Heart right ventricle (tissue), 16 donors: ENCODE results near the gene CILP. TPM values are rescaled to one million over a fixed set of nuclear protein-coding genes. Genes with fewer than 3 reads are reported as not detected.

ENCODE experiments used
- ATAC-seq, 8 donors: fragments of 200-7000 bp; cut with Tn5 transposase; one replicate each; pipeline ENCODE4 v1.9.1; 2020; ENCODE audit warnings: mild to moderate bottlenecking in 8 of 8, moderate library complexity in 8 of 8, moderate number of reproducible peaks in 1 of 8
- DNase-seq, 2 donors: peaks; one replicate each; pipeline ENCODE4 v3.0.0-alpha.2; 2020
- H3K27ac ChIP-seq, 10 donors: fragments of 200-600 bp; sonication (generic) in 2 of 10; one replicate each; pipeline versions ENCODE4 v1.5.0 to v1.8.0; 2020 to 2022; ENCODE audit warnings: mild to moderate bottlenecking in 3 of 10
- H3K27me3 ChIP-seq, 7 donors: fragments of 200-600 bp; one replicate each; pipeline ENCODE4 v1.8.0; 2021 to 2022; ENCODE audit warnings: mild to moderate bottlenecking in 2 of 7
- H3K36me3 ChIP-seq, 9 donors: fragments of 200-600 bp; sonication (generic) in 1 of 9; one replicate each; pipeline versions ENCODE4 v1.5.0 to v1.8.0; 2020 to 2022; ENCODE audit warnings: mild to moderate bottlenecking in 2 of 9
- H3K4me1 ChIP-seq, 9 donors: fragments of 200-600 bp; sonication (generic) in 1 of 9; one replicate each; pipeline versions ENCODE4 v1.5.0 to v1.8.0; 2020 to 2022; ENCODE audit warnings: mild to moderate bottlenecking in 4 of 9
- H3K4me3 ChIP-seq, 10 donors: fragments of 200-600 bp; sonication (generic) in 2 of 10; one replicate each; pipeline versions ENCODE4 v1.5.0 to v1.8.0; 2020 to 2022; ENCODE audit warnings: mild to moderate bottlenecking in 7 of 10, moderate library complexity in 2 of 10
- H3K9me3 ChIP-seq, 11 donors: fragments of 200-600 bp in 10 of 11; sonication (generic) in 2 of 11; one replicate each; pipeline versions ENCODE4 v1.5.0 to v1.8.0; 2013 to 2022; ENCODE audit warnings: mild to moderate bottlenecking in 2 of 11, control low read depth in 1 of 11, moderate library complexity in 1 of 11
- WGBS, 2 donors: extraction: QIAGEN DNeasy Blood & Tissue Kit; methylation state at CpG; one replicate each; pipeline ENCODE4 v1.1.7; 2013; ENCODE audit warnings: inconsistent platforms in 1 of 2; 5-methylcytosine and 5-hydroxymethylcytosine counted together
- intact Hi-C, 10 donors: fragments of 100-400 bp; cut with DNase I; formaldehyde crosslinking; loops; one replicate each; pipeline versions ENCODE4 v1.11.1 to v1.14.2; 2022
- polyA plus RNA-seq, 2 donors: library from polyadenylated mRNA; stranded (reverse); fragments of 200-250 nt; gene quantifications; one replicate each; pipeline ENCODE4 v1.2.3, GENCODE V29; 2013
- total RNA-seq, 10 donors: library from RNA; stranded (reverse); fragmentation: NEBNext Ultra II Directional in 3 of 10; extraction: Animal tissue kit (Norgen Biotek cat#: 25700) in 3 of 10; gene quantifications; one replicate each; pipeline versions ENCODE4 v1.2.1 to v1.2.4, GENCODE V29; 2021 to 2023
- TF ChIP-seq, protein P1 (sequence below), 9 donors: fragments of 200-600 bp; sonication (generic) in 2 of 9; IDR thresholded peaks; one replicate each; pipeline versions ENCODE4 v1.5.0 to v1.8.0; 2021 to 2022; ENCODE audit warnings: antibody characterized with exemption in 9 of 9, mild to moderate bottlenecking in 5 of 9, moderate library complexity in 1 of 9
- donor health status: Arrhythmogenic right ventricular cardiomyopathy.
- donor health status: ischemic (EF 13 %, LVEDD 7.1; RV severe dilation, severe dysfunction).
- donor health status: healthy with polysubstance abuse.
- donor health status: DM: no; HTN: yes; CAD: no.
- donor health status: DM: no; HTN: no; CAD: no.
- donor health status: ischemic (EF 25% LVEDD 6.9; RV normal size, moderate dysfunction).
- donor health status: ischemic (EF 25% LVEDD 5.7; RV mildly dilated, moderate dysfunction).
- donor health status: healthy.
- donor health status: DM: yes; HTN: yes; CAD: no.
- donor health status: Ischemic cardiomyopathy.
- donor health status: ischemic (EF 35%, LVEDD 5.7; RV mildly dilated, moderate dysfunction).
- donor health status: nonischemic (EF 11% LVEDD 7.7; RV severe dilation, severe dysfunction).
- donor health status: DM: yes; HTN: yes; CAD: no.
- donor health status: PGD.
- donor health status: ischemic (EF 29% LVEDD 5.4; RV normal size, mild dysfunction).
- donor health status: nonischemic (EF 23%, LVEDD 6.1; RV moderate dilation, normal function).

Gene CILP
- total and polyA plus RNA-seq, 12 donors: 2.1 to 45.2 (median 7.3) TPM

DNA sequence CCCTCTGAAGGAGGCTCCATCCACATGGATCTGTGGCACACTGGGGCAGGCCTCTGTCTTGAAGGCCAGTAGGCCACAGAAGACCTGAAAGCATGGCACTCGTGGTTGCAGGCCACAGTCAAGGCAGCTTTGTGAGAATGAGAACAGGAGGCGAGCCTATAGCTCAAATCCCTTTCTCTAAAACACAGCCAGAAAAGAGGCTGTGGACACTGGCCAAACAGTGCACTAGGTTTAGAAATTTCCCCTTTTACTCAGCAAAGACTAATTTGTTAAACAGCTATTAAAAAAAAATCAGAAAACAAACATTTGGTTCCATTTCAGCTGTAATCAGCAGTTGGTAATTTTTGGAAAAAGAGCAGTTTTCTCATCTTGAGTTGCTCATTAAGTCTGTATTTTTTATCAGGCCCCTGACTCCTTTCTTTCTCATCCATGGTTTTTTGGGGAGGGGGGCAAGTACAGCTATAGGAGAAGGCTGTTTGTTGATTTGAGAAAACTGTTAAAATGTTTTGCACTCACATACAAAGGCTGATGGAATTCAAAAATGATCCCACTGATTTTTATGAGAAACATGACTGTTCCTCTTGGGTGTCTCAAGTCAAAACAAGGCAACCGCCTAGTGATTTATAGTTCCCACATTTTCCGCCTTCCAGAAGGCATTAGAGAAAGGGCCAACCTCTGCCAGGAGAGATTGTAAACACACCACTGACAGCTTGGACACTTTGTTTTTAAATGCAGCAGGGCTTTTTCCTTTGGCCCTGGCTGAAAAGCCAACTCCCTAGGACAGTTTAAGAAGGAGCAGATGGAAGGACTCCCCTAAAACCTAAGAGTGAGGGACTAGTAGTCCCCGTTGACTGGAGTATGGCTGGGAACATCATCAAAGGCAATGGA is 47.3 kb upstream of the CILP start:
- no peak for DNase-seq
- 78 to 79% methylated on average over 5 of the region's 5 CpGs for WGBS, 2 donors
- TF ChIP-seq, protein P1, sequence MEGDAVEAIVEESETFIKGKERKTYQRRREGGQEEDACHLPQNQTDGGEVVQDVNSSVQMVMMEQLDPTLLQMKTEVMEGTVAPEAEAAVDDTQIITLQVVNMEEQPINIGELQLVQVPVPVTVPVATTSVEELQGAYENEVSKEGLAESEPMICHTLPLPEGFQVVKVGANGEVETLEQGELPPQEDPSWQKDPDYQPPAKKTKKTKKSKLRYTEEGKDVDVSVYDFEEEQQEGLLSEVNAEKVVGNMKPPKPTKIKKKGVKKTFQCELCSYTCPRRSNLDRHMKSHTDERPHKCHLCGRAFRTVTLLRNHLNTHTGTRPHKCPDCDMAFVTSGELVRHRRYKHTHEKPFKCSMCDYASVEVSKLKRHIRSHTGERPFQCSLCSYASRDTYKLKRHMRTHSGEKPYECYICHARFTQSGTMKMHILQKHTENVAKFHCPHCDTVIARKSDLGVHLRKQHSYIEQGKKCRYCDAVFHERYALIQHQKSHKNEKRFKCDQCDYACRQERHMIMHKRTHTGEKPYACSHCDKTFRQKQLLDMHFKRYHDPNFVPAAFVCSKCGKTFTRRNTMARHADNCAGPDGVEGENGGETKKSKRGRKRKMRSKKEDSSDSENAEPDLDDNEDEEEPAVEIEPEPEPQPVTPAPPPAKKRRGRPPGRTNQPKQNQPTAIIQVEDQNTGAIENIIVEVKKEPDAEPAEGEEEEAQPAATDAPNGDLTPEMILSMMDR (IDR thresholded peaks at IDR 0.05): no peak
- Histone ChIP-seq H3K27ac (peak overlapping the region; percentile 25 to 83 (median 48)), H3K27me3 (no peaks in the 10 kb centered on the region), H3K36me3 (peaks cover 0 to 72% (median 25%) of the 10 kb centered on the region in 9 donors), H3K4me1 (peaks cover 0 to 20% (median 6%) of the 10 kb centered on the region in 9 donors), H3K4me3 (no peak overlapping the region), H3K9me3 (no peaks in the 10 kb centered on the region)
- ATAC-seq: peak in 4 of 8 donors; percentile 15 to 64 (median 24)
- intact Hi-C loops: loop anchor here in 1 of 10 donors (5.0 kb wide), 1 partner anchor 46 kb away; the partner anchor contains the start of gene CILP

- no peaks in the 10 kb centered on the region for H3K27me3 ChIP-seq
- H3K9me3 ChIP-seq: no peaks in the 10 kb centered on the region
- intact Hi-C loops: loop anchor here in 1 of 10 donors (5.0 kb wide), 1 partner anchor 43 kb away; the partner anchor contains the start of gene CILP
- ATAC-seq (no peak), DNase-seq (no peak)
- no peak overlapping the region for H3K27ac ChIP-seq
- TF ChIP-seq, protein P1 (IDR thresholded peaks at IDR 0.05): no peak
- peaks cover 0 to 42% (median 13%) of the 10 kb centered on the region in 9 donors for H3K36me3 ChIP-seq
- H3K4me3 ChIP-seq: no peak overlapping the region
- peaks cover 0 to 23% (median 6%) of the 10 kb centered on the region in 9 donors for H3K4me1 ChIP-seq
- WGBS, 2 donors: 94 to 97% methylated on average over 7 of the region's 7 CpGs
Observed at GRCh38 chr15:65255486-65256140, 44.3 kb upstream of the CILP start.

GRCh38 chr15:65254758-65255157 is 43.5 kb upstream of the CILP start:
- DNase-seq (no peak), ATAC-seq (no peak)
- intact Hi-C loops: loop anchor here in 1 of 10 donors (5.0 kb wide), 1 partner anchor 42 kb away; the partner anchor contains the start of gene CILP
- TF ChIP-seq, protein P1 (IDR thresholded peaks at IDR 0.05): no peak
- H3K9me3 ChIP-seq: no peaks in the 10 kb centered on the region
- H3K27ac ChIP-seq: peak overlapping the region in 2 of 10 donors; percentile 5 to 15
- H3K36me3 ChIP-seq: peaks cover 0 to 33% (median 9%) of the 10 kb centered on the region in 9 donors
- 65 to 76% methylated on average over 1 of the region's 1 CpG for WGBS, 2 donors
- no peaks in the 10 kb centered on the region for H3K27me3 ChIP-seq
- peaks cover 0 to 25% (median 6%) of the 10 kb centered on the region in 9 donors for H3K4me1 ChIP-seq
- no peak overlapping the region for H3K4me3 ChIP-seq

- no peaks in the 10 kb centered on the region for H3K27me3 ChIP-seq
Observed at GRCh38 chr15:65254356-65254755, 43.1 kb upstream of the CILP start.

More at GRCh38 chr15:65254356-65254755, 43.1 kb upstream of the CILP start:
- Histone ChIP-seq H3K4me1 (peaks cover 0 to 29% (median 10%) of the 10 kb centered on the region in 9 donors), H3K4me3 (no peak overlapping the region), H3K9me3 (no peaks in the 10 kb centered on the region), H3K27ac (peak overlapping the region in 2 of 10 donors; percentile 5 to 15), H3K36me3 (peaks cover 0 to 29% (median 5%) of the 10 kb centered on the region in 9 donors)
- DNase-seq (no peak), ATAC-seq (peak in 3 of 8 donors; percentile 26 to 41 (median 36))
- intact Hi-C loops: no loop called here
- TF ChIP-seq, protein P1 (IDR thresholded peaks at IDR 0.05): no peak
- 50 to 54% methylated on average over 4 of the region's 4 CpGs for WGBS, 2 donors
